Panc1 (cell line): ENCODE data around the gene VWA2. TPM values are rescaled to one million over a fixed set of nuclear protein-coding genes. Genes with fewer than 3 reads are reported as not detected.

Experiments
- ATAC-seq: fragments of 200-7000 bp; cut with Tn5 transposase; 2 replicates; pipeline ENCODE4 v1.9.1; 2020; ENCODE audit warnings: mild to moderate bottlenecking, moderate library complexity
- BruUV-seq: library from RNA; stranded (reverse); fragments of 400-500 nt; replicated peaks from 2 replicates; lab custom pipeline; 2021; lab: Mats Ljungman, UMichigan
- CTCF ChIA-PET: fragments of 300-600 bp; sonication (Branson Sonifier 250); formaldehyde crosslinking; loops from one replicate; lab custom pipeline; 2022; ENCODE audit warnings: antibody characterized with exemption; lab: Charles Lee
- POLR2A ChIA-PET: fragments of 300-600 bp; sonication (Branson Sonifier 250); formaldehyde crosslinking; loops from one replicate; lab custom pipeline; 2022; ENCODE audit warnings: antibody characterized with exemption; lab: Charles Lee
- DNase-seq: peaks from one replicate; pipeline ENCODE4 v3.0.0-alpha.2; 2010; ENCODE audit warnings: low read depth, low spot score
- H3K27ac ChIP-seq: 2 replicates; pipeline ENCODE4 v1.5.1; 2011; ENCODE audit warnings: mild to moderate bottlenecking, low read length, inconsistent platforms
- H3K27me3 ChIP-seq: fragments of 200-500 bp; sonication (Bioruptor generic); 2 replicates; pipeline ENCODE4 v1.6.0; 2014; ENCODE audit warnings: low read length, inconsistent platforms; ENCODE audit not compliant: control insufficient read depth, insufficient read depth
- H3K36me3 ChIP-seq: fragments of 200-500 bp; sonication (Bioruptor generic); 2 replicates; pipeline ENCODE4 v1.5.1; 2014; ENCODE audit warnings: inconsistent platforms, mild to moderate bottlenecking, low read length, moderate library complexity; ENCODE audit not compliant: control insufficient read depth, insufficient read depth
- H3K4me1 ChIP-seq: 2 replicates; pipeline ENCODE4 v1.5.1; 2011; ENCODE audit warnings: inconsistent platforms, mild to moderate bottlenecking, low read length, moderate library complexity; ENCODE audit not compliant: control insufficient read depth, insufficient read depth
- H3K4me3 ChIP-seq, 2 experiments: 2 replicates each; pipeline ENCODE4 v1.5.1; 2011 to 2012; ENCODE audit warnings: low read depth in 2 of 2, low read length in 2 of 2, mild to moderate bottlenecking in 2 of 2, inconsistent platforms in 1 of 2, moderate library complexity in 1 of 2
- H3K9me3 ChIP-seq: fragments of 200-500 bp; sonication (Bioruptor generic); 2 replicates; pipeline ENCODE4 v1.5.1; 2014; ENCODE audit warnings: low read depth, mild to moderate bottlenecking, inconsistent platforms, low read length, moderate library complexity; ENCODE audit not compliant: control insufficient read depth, insufficient read depth
- POLR2AphosphoS5 ChIP-seq: IDR thresholded peaks from 2 replicates; pipeline ENCODE4 v1.6.1; 2012; ENCODE audit warnings: mild to moderate bottlenecking, low read depth, low read length, moderate library complexity
- SIN3A ChIP-seq: IDR thresholded peaks from 2 replicates; pipeline ENCODE4 v1.6.1; 2012; ENCODE audit warnings: low read depth, mild to moderate bottlenecking, low read length, moderate library complexity, borderline replicate concordance; ENCODE audit not compliant: insufficient read depth
- TCF7L2 ChIP-seq: IDR thresholded peaks from 2 replicates; pipeline ENCODE4 v1.6.1; 2011; ENCODE audit warnings: mild to moderate bottlenecking, low read depth, low read length, inconsistent platforms
- in situ Hi-C: cut with HindIII; loops from 2 replicates; pipeline ENCODE4 v1.10.0; 2016; ENCODE audit warnings: low sequenced_read_pairs, low pct_unique_long_range_greater_than_20kb
- intact Hi-C: fragments of 100-400 bp; cut with micrococcal nuclease; formaldehyde crosslinking; loops from one replicate; pipeline ENCODE4 v1.10.0; 2022; ENCODE audit not compliant: unreplicated experiment
- total RNA-seq: library from RNA; stranded (reverse); gene quantifications from one replicate; pipeline ENCODE4 v1.2.1, GENCODE V29; 2021; ENCODE audit not compliant: unreplicated experiment
- TF ChIP-seq, protein P1 (sequence below), 2 experiments: IDR thresholded peaks; 2 replicates each; pipeline ENCODE4 v1.6.1; 2011 to 2012; ENCODE audit warnings: low read depth in 2 of 2, control low read depth in 1 of 2, low read length in 1 of 2, mild to moderate bottlenecking in 1 of 2, moderate library complexity in 1 of 2; ENCODE audit not compliant: insufficient read depth in 1 of 2
- TF ChIP-seq, protein P2 (sequence below): fragments of 450-650 bp; IDR thresholded peaks from 2 replicates; pipeline ENCODE4 v1.5.1; 2017; ENCODE audit warnings: mild to moderate bottlenecking

Gene VWA2
- total RNA-seq, 1 experiment from 2014 or later, result 0.77 TPM

DNA sequence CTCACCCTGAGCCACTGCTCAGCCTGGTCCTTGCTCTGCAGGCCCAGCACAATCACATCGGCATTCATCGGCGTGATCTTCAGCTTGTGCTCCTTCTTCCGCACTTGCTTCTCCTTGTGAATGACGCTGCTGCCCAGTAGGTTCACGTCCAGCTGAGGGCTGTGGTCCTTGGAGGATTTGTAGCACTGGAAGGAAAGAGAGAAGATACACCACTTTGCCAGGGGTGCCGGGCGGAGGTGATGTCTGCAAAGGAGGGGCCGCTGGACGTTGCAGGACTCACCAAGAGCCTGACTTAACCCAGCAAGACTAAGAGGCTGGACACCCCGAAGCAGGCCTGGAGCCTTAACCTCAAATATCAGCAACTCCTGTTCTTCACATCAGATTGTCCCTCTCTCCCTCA lies 74.8 kb downstream of the VWA2 start:
- TF ChIP-seq TCF7L2, result no peak
- no peak for TF ChIP-seq POLR2AphosphoS5
- TF ChIP-seq, protein P1, sequence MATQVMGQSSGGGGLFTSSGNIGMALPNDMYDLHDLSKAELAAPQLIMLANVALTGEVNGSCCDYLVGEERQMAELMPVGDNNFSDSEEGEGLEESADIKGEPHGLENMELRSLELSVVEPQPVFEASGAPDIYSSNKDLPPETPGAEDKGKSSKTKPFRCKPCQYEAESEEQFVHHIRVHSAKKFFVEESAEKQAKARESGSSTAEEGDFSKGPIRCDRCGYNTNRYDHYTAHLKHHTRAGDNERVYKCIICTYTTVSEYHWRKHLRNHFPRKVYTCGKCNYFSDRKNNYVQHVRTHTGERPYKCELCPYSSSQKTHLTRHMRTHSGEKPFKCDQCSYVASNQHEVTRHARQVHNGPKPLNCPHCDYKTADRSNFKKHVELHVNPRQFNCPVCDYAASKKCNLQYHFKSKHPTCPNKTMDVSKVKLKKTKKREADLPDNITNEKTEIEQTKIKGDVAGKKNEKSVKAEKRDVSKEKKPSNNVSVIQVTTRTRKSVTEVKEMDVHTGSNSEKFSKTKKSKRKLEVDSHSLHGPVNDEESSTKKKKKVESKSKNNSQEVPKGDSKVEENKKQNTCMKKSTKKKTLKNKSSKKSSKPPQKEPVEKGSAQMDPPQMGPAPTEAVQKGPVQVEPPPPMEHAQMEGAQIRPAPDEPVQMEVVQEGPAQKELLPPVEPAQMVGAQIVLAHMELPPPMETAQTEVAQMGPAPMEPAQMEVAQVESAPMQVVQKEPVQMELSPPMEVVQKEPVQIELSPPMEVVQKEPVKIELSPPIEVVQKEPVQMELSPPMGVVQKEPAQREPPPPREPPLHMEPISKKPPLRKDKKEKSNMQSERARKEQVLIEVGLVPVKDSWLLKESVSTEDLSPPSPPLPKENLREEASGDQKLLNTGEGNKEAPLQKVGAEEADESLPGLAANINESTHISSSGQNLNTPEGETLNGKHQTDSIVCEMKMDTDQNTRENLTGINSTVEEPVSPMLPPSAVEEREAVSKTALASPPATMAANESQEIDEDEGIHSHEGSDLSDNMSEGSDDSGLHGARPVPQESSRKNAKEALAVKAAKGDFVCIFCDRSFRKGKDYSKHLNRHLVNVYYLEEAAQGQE (IDR thresholded peaks at IDR 0.05; ENCODE audit: insufficient read depth in 1 of 2, low read depth in 2 of 2, low read length in 1 of 2), result no peak
- no peak for TF ChIP-seq SIN3A
- TF ChIP-seq, protein P2, sequence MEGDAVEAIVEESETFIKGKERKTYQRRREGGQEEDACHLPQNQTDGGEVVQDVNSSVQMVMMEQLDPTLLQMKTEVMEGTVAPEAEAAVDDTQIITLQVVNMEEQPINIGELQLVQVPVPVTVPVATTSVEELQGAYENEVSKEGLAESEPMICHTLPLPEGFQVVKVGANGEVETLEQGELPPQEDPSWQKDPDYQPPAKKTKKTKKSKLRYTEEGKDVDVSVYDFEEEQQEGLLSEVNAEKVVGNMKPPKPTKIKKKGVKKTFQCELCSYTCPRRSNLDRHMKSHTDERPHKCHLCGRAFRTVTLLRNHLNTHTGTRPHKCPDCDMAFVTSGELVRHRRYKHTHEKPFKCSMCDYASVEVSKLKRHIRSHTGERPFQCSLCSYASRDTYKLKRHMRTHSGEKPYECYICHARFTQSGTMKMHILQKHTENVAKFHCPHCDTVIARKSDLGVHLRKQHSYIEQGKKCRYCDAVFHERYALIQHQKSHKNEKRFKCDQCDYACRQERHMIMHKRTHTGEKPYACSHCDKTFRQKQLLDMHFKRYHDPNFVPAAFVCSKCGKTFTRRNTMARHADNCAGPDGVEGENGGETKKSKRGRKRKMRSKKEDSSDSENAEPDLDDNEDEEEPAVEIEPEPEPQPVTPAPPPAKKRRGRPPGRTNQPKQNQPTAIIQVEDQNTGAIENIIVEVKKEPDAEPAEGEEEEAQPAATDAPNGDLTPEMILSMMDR, result no peak
- Histone ChIP-seq H3K4me3 (no peak overlapping the region), H3K9me3 (no peaks in the 10 kb centered on the region), H3K4me1 (peaks cover 17% of the 10 kb centered on the region), H3K27me3 (no peaks in the 10 kb centered on the region), H3K36me3 (peaks cover 2% of the 10 kb centered on the region; the same call in 1 of the 2 replicates), H3K27ac (no peak overlapping the region)
- in situ Hi-C loops, result no loop called here
- ChIA-PET POLR2A (no interaction called here), CTCF (no interaction called here)
- intact Hi-C loops, result no loop called here
- no peak for DNase-seq
- no TSS peak for BruUV-seq
- no peak for ATAC-seq

DNA sequence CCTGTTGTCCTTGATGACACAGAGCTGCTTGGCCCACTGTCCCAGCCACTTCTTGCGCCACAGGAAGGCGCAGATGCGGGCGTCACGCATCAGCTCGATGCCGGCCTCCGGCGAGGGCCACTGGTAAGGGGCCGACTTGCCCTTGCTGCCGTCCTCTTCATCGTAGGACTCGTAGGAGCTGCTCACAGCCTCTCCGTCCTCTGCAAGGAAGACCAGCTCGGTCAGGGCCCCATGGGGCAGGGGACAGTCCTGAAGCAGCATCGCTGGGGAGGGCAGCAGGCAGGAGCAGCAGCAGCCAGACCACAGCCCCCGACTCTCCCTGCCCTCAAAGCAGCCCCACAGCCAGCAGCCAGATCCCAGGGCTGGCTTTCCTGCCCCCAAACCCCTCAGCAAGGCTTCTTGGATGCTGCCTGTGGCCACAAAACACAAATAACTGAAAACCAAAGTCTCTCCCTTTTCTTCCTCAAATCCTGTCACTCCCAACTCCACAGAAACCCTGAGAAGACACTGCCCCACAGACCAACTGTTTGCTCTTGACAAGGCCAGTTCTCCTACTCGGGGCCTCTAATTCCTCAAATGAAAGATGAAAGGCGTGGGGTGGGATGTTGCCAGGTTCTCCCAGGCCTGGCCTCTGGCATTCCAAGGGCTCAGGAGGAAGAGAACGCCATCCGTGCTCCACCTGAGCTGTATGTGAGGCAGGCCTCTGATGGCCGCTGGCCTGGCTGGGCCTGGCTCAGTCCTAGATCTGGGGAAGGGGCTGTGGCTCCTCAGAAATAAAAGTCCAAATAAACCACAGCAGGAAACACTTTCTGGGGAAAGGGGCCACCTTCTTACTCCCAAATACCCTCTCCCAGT lies 76.7 kb downstream of the VWA2 start:
- no peak for ATAC-seq
- Histone ChIP-seq H3K27me3 (no peaks in the 10 kb centered on the region), H3K27ac (0 out of 2 replicates have a peak overlapping the region, but pooled peaks have one; percentile 7), H3K36me3 (peaks cover 2% of the 10 kb centered on the region; the same call in 1 of the 2 replicates), H3K4me3 (no peak overlapping the region), H3K4me1 (no peaks in the 10 kb centered on the region; the same call in 1 of the 2 replicates), H3K9me3 (no peaks in the 10 kb centered on the region)
- CTCF ChIA-PET, result interaction anchor here (0.6 kb wide), 1 partner anchor 212 kb away, joined by 5 read pairs; no protein-coding TSS in a partner anchor
- in situ Hi-C loops, result no loop called here
- TF ChIP-seq SIN3A, result no peak
- TF ChIP-seq, protein P1 (IDR thresholded peaks at IDR 0.05; ENCODE audit: insufficient read depth in 1 of 2, low read depth in 2 of 2, low read length in 1 of 2), result no peak
- TF ChIP-seq POLR2AphosphoS5, result no peak
- TF ChIP-seq TCF7L2, result no peak
- TF ChIP-seq, protein P2, result no peak
- no TSS peak for BruUV-seq
- intact Hi-C loops, result no loop called here
- no peak for DNase-seq
- POLR2A ChIA-PET, result no interaction called here
